NCI-H2196 (cell line): Measurements from ENCODE around the gene KCNQ5.

Source experiments
- DNase-seq: peaks from one replicate; lab custom pipeline; 2025; ENCODE audit not compliant: unreplicated experiment; lab: John Stamatoyannopoulos, UW

KCNQ5 gene

GRCh38 chr6:72740135-72740534 is 118.3 kb downstream of the KCNQ5 start:
- no peak for DNase-seq

- DNase-seq, result no peak
Measured at GRCh38 chr6:72741083-72741482, 119.2 kb downstream of the KCNQ5 start.

GRCh38 chr6:72742001-72742673 is 120.3 kb downstream of the KCNQ5 start:
- no peak for DNase-seq

- DNase-seq, result no peak
Measured at GRCh38 chr6:72746276-72746675, 124.4 kb downstream of the KCNQ5 start.

GRCh38 chr6:72748759-72749158 is 126.9 kb downstream of the KCNQ5 start:
- no peak for DNase-seq

- no peak for DNase-seq
Measured at GRCh38 chr6:72755752-72756151, 133.9 kb downstream of the KCNQ5 start.

GRCh38 chr6:72757048-72757447 is 135.2 kb downstream of the KCNQ5 start:
- no peak for DNase-seq

- no peak for DNase-seq
Measured at GRCh38 chr6:72757926-72758325, 136.1 kb downstream of the KCNQ5 start.

GRCh38 chr6:72758901-72759300 is 137.0 kb downstream of the KCNQ5 start:
- no peak for DNase-seq

- DNase-seq, result no peak
Measured at GRCh38 chr6:72760114-72760793, 138.4 kb downstream of the KCNQ5 start.

GRCh38 chr6:72761761-72762160 is 139.9 kb downstream of the KCNQ5 start:
- no peak for DNase-seq

- no peak for DNase-seq
Measured at GRCh38 chr6:72769459-72770125, 147.7 kb downstream of the KCNQ5 start.

GRCh38 chr6:72770959-72771358 is 149.1 kb downstream of the KCNQ5 start:
- DNase-seq, result no peak

- no peak for DNase-seq
Measured at GRCh38 chr6:72776456-72776855, 154.6 kb downstream of the KCNQ5 start.

- DNase-seq, result no peak
Measured at GRCh38 chr6:72781624-72782023, 159.8 kb downstream of the KCNQ5 start.

GRCh38 chr6:72783035-72783434 is 161.2 kb downstream of the KCNQ5 start:
- DNase-seq, result no peak

- no peak for DNase-seq
Measured at GRCh38 chr6:72783666-72784065, 161.8 kb downstream of the KCNQ5 start.

- DNase-seq, result no peak
Measured at GRCh38 chr6:72784071-72784470, 162.2 kb downstream of the KCNQ5 start.

- no peak for DNase-seq
Measured at GRCh38 chr6:72784581-72784980, 162.7 kb downstream of the KCNQ5 start.

GRCh38 chr6:72787391-72788031 is 165.6 kb downstream of the KCNQ5 start:
- no peak for DNase-seq

GRCh38 chr6:72788188-72788587 is 166.3 kb downstream of the KCNQ5 start:
- no peak for DNase-seq

GRCh38 chr6:72789145-72789544 is 167.3 kb downstream of the KCNQ5 start:
- DNase-seq, result no peak
